Trophoblast cell (in vitro differentiated cells and primary cell): ENCODE data around the gene GSG1L.
A peak's percentile ranks its signal among the peaks of the same experiment; 100 is the strongest.

ENCODE experiments used
- DNase-seq, 2 donors: peaks; one replicate each; pipeline ENCODE4 v3.0.0-alpha.2; 2016
- H2AFZ ChIP-seq: 2 replicates; pipeline ENCODE4 v1.6.1; 2013; ENCODE audit warnings: low read length, moderate library complexity, mild to moderate bottlenecking; ENCODE audit not compliant: insufficient read depth, poor library complexity
- H2AK5ac ChIP-seq: 2 replicates; pipeline ENCODE4 v1.6.1; 2013; ENCODE audit warnings: mild to moderate bottlenecking, low read length
- H2BK120ac ChIP-seq: 2 replicates; pipeline ENCODE4 v1.6.1; 2013; ENCODE audit warnings: low read length, mild to moderate bottlenecking, moderate library complexity; ENCODE audit not compliant: insufficient read depth, poor library complexity
- H2BK12ac ChIP-seq: 2 replicates; pipeline ENCODE4 v1.6.1; 2013; ENCODE audit warnings: mild to moderate bottlenecking, low read length, moderate library complexity
- H2BK5ac ChIP-seq: 2 replicates; pipeline ENCODE4 v1.6.1; 2013; ENCODE audit warnings: low read length, low read depth, moderate library complexity, mild to moderate bottlenecking; ENCODE audit not compliant: poor library complexity
- H3K14ac ChIP-seq: 2 replicates; pipeline ENCODE4 v1.6.1; 2013; ENCODE audit warnings: mild to moderate bottlenecking, low read length
- H3K18ac ChIP-seq: 2 replicates; pipeline ENCODE4 v1.6.1; 2013; ENCODE audit warnings: mild to moderate bottlenecking, low read length
- H3K23ac ChIP-seq: 2 replicates; pipeline ENCODE4 v1.6.1; 2013; ENCODE audit warnings: low read length
- H3K27ac ChIP-seq: 2 replicates; pipeline ENCODE4 v1.5.1; 2013; ENCODE audit warnings: low read depth, mild to moderate bottlenecking, inconsistent platforms, low read length, moderate library complexity
- H3K27me3 ChIP-seq: 2 replicates; pipeline ENCODE4 v1.6.1; 2013; ENCODE audit warnings: inconsistent platforms, mild to moderate bottlenecking, low read length, moderate library complexity; ENCODE audit not compliant: insufficient read depth
- H3K36me3 ChIP-seq, 2 experiments: 1 replicate in 1 of 2; 2 replicates in 1 of 2; pipeline ENCODE4 v1.6.1; 2013; ENCODE audit warnings: low read length in 2 of 2, mild to moderate bottlenecking in 2 of 2, moderate library complexity in 1 of 2; ENCODE audit not compliant: insufficient read depth in 2 of 2, control insufficient read depth in 1 of 2
- H3K4ac ChIP-seq: 2 replicates; pipeline ENCODE4 v1.6.1; 2013; ENCODE audit warnings: low read depth, mild to moderate bottlenecking, low read length, moderate library complexity
- H3K4me1 ChIP-seq, 2 experiments: 1 replicate in 1 of 2; 2 replicates in 1 of 2; pipeline ENCODE4 v1.6.1; 2013; ENCODE audit warnings: low read length in 2 of 2, mild to moderate bottlenecking in 2 of 2, moderate library complexity in 1 of 2; ENCODE audit not compliant: insufficient read depth in 2 of 2, control insufficient read depth in 1 of 2
- H3K4me2 ChIP-seq: 2 replicates; pipeline ENCODE4 v1.6.1; 2013; ENCODE audit warnings: inconsistent platforms, mild to moderate bottlenecking, low read length, moderate library complexity
- H3K4me3 ChIP-seq: 2 replicates; pipeline ENCODE4 v1.5.1; 2013; ENCODE audit warnings: mild to moderate bottlenecking, low read depth, low read length, inconsistent platforms
- H3K79me1 ChIP-seq: one replicate; pipeline ENCODE4 v1.6.1; 2013; ENCODE audit warnings: low read length
- H3K79me2 ChIP-seq: 2 replicates; pipeline ENCODE4 v1.6.1; 2013; ENCODE audit warnings: low read length, mild to moderate bottlenecking; ENCODE audit not compliant: control insufficient read depth, insufficient read depth, poor library complexity
- H3K9ac ChIP-seq: 2 replicates; pipeline ENCODE4 v1.6.1; 2013; ENCODE audit warnings: mild to moderate bottlenecking, low read length
- H3K9me3 ChIP-seq: 2 replicates; pipeline ENCODE4 v1.6.1; 2013; ENCODE audit warnings: low read depth, mild to moderate bottlenecking, control low read depth, inconsistent platforms, low read length; ENCODE audit not compliant: insufficient read depth
- H4K12ac ChIP-seq: 2 replicates; pipeline ENCODE4 v1.6.1; 2013; ENCODE audit warnings: low read depth, mild to moderate bottlenecking, low read length, moderate library complexity
- H4K8ac ChIP-seq: 2 replicates; pipeline ENCODE4 v1.6.1; 2013; ENCODE audit warnings: low read depth, mild to moderate bottlenecking, low read length, moderate library complexity
- H4K91ac ChIP-seq: one replicate; pipeline ENCODE4 v1.6.1; 2013; ENCODE audit warnings: low read depth, mild to moderate bottlenecking, low read length, moderate library complexity
- WGBS: extraction: QIAGEN DNeasy Blood & Tissue Kit; methylation state at CpG from one replicate; pipeline ENCODE4 v1.1.7; 2013; ENCODE audit warnings: missing lambda C conversion rate; ENCODE audit not compliant: insufficient read length, insufficient coverage; ENCODE audit errors: extremely low coverage; 5-methylcytosine and 5-hydroxymethylcytosine counted together

The GSG1L gene

GRCh38 chr16:27994686-27995085 lies 68.8 kb downstream of the GSG1L start:
- H3K4me1 ChIP-seq: no peaks in the 10 kb centered on the region

GRCh38 chr16:27993587-27993986 lies 69.9 kb downstream of the GSG1L start:
- Histone ChIP-seq H3K9me3 (no peaks in the 10 kb centered on the region), H3K4me2 (no peak overlapping the region), H3K9ac (no peak overlapping the region), H3K79me2 (no peaks in the 10 kb centered on the region), H3K27ac (no peak overlapping the region), H2BK120ac (no peak overlapping the region), H3K79me1 (no peaks in the 10 kb centered on the region), H3K18ac (no peak overlapping the region), H3K4ac (no peak overlapping the region), H4K12ac (no peak overlapping the region), H3K14ac (no peak overlapping the region), H3K4me3 (no peak overlapping the region), H3K27me3 (no peaks in the 10 kb centered on the region), H3K23ac (no peak overlapping the region), H3K36me3 (no peaks in the 10 kb centered on the region), H2BK12ac (no peak overlapping the region), H2AFZ (no peak overlapping the region), H4K91ac (no peak overlapping the region), H2AK5ac (no peak overlapping the region), H2BK5ac (no peak overlapping the region), H3K4me1 (no peaks in the 10 kb centered on the region), H4K8ac (no peak overlapping the region)
- WGBS: no CpG with 5 or more reads among the region's 3 CpGs
- DNase-seq: no peak

More at GRCh38 chr16:27994686-27995085, 68.8 kb downstream of the GSG1L start:
- DNase-seq: no peak
- H3K36me3 ChIP-seq: no peaks in the 10 kb centered on the region
- H3K4ac ChIP-seq: no peak overlapping the region
- no peak overlapping the region for H2BK120ac ChIP-seq
- no peak overlapping the region for H3K4me2 ChIP-seq
- no peaks in the 10 kb centered on the region for H3K79me1 ChIP-seq
- no peak overlapping the region for H4K91ac ChIP-seq
- no peak overlapping the region for H3K18ac ChIP-seq
- no peak overlapping the region for H3K27ac ChIP-seq
- no peak overlapping the region for H3K4me3 ChIP-seq
- no peak overlapping the region for H2AFZ ChIP-seq
- no peak overlapping the region for H4K8ac ChIP-seq
- no peak overlapping the region for H3K23ac ChIP-seq
- no peak overlapping the region for H2BK12ac ChIP-seq
- no peak overlapping the region for H4K12ac ChIP-seq
- no peak overlapping the region for H3K9ac ChIP-seq
- H3K14ac ChIP-seq: no peak overlapping the region
- H2BK5ac ChIP-seq: no peak overlapping the region
- no peaks in the 10 kb centered on the region for H3K27me3 ChIP-seq
- H3K79me2 ChIP-seq: no peaks in the 10 kb centered on the region
- no peak overlapping the region for H2AK5ac ChIP-seq
- WGBS: no CpG with 5 or more reads among the region's 4 CpGs
- no peaks in the 10 kb centered on the region for H3K9me3 ChIP-seq

GRCh38 chr16:27991876-27992275 lies 71.6 kb downstream of the GSG1L start:
- no peak overlapping the region for H2AFZ ChIP-seq
- no peak overlapping the region for H2AK5ac ChIP-seq
- no peaks in the 10 kb centered on the region for H3K79me1 ChIP-seq
- no peaks in the 10 kb centered on the region for H3K36me3 ChIP-seq
- no peak overlapping the region for H3K14ac ChIP-seq
- H3K4me3 ChIP-seq: no peak overlapping the region
- H3K79me2 ChIP-seq: no peaks in the 10 kb centered on the region
- H3K18ac ChIP-seq: no peak overlapping the region
- H3K27ac ChIP-seq: no peak overlapping the region
- H4K8ac ChIP-seq: no peak overlapping the region
- peak; percentile 71 to 79 for DNase-seq
- no peaks in the 10 kb centered on the region for H3K4me1 ChIP-seq
- H3K23ac ChIP-seq: no peak overlapping the region
- H2BK5ac ChIP-seq: no peak overlapping the region
- no peak overlapping the region for H3K9ac ChIP-seq
- H2BK12ac ChIP-seq: no peak overlapping the region
- H2BK120ac ChIP-seq: no peak overlapping the region
- no peaks in the 10 kb centered on the region for H3K9me3 ChIP-seq
- no peaks in the 10 kb centered on the region for H3K27me3 ChIP-seq
- H4K12ac ChIP-seq: no peak overlapping the region
- no peak overlapping the region for H3K4me2 ChIP-seq
- H3K4ac ChIP-seq: no peak overlapping the region
- no peak overlapping the region for H4K91ac ChIP-seq
- WGBS: no CpG with 5 or more reads among the region's 9 CpGs

GRCh38 chr16:27985981-27986380 lies 77.5 kb downstream of the GSG1L start:
- H2BK5ac ChIP-seq: no peak overlapping the region
- H3K79me2 ChIP-seq: no peaks in the 10 kb centered on the region
- H3K4me2 ChIP-seq: no peak overlapping the region
- no CpG with 5 or more reads among the region's 5 CpGs for WGBS
- H3K9me3 ChIP-seq: no peaks in the 10 kb centered on the region
- H3K36me3 ChIP-seq: no peaks in the 10 kb centered on the region
- no peak overlapping the region for H4K12ac ChIP-seq
- no peak overlapping the region for H3K9ac ChIP-seq
- H3K27ac ChIP-seq: no peak overlapping the region
- no peak for DNase-seq
- H3K18ac ChIP-seq: no peak overlapping the region
- H3K23ac ChIP-seq: no peak overlapping the region
- H3K4ac ChIP-seq: no peak overlapping the region
- no peak overlapping the region for H3K14ac ChIP-seq
- H3K27me3 ChIP-seq: no peaks in the 10 kb centered on the region
- H2AFZ ChIP-seq: no peak overlapping the region
- no peaks in the 10 kb centered on the region for H3K4me1 ChIP-seq
- no peak overlapping the region for H3K4me3 ChIP-seq
- H3K79me1 ChIP-seq: no peaks in the 10 kb centered on the region
- no peak overlapping the region for H2AK5ac ChIP-seq
- H4K8ac ChIP-seq: no peak overlapping the region
- no peak overlapping the region for H4K91ac ChIP-seq
- H2BK120ac ChIP-seq: no peak overlapping the region
- H2BK12ac ChIP-seq: no peak overlapping the region
